Loucy (cell line): ENCODE measurements around the gene ZGRF1.

Source experiments
- EZH2phosphoT487 ChIP-seq: fragments of 200-600 bp; IDR thresholded peaks from 2 replicates; pipeline ENCODE4 v1.6.1; 2018; ENCODE audit warnings: antibody characterized with exemption, mild to moderate bottlenecking, moderate library complexity, borderline replicate concordance
- TF ChIP-seq, protein P1 (sequence below): fragments of 200-600 bp; sonication (generic); conservative IDR thresholded peaks from 2 replicates; pipeline ENCODE4 v1.5.1; 2014; ENCODE audit warnings: mild to moderate bottlenecking, antibody characterized with exemption, low read length

DNA sequence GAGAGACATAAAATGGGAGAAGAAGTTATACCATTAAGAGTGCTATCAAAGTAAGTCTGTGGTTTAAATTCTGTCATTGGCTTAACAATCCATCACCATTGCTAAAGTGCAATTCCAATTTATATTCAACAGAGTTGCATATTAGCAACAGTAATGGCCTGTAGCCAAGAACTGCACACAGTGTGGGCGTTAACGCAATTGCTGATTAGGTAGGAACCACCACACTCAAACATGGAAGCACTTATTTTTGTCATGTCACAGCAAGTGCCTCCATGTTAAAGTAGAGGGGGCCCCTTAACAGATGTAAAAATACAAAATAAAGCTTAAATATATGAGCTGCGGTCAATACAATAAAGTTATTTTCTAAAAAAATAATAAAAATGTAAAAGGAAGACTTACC is 11.1 kb upstream of the ZGRF1 start:
- TF ChIP-seq, protein P1, sequence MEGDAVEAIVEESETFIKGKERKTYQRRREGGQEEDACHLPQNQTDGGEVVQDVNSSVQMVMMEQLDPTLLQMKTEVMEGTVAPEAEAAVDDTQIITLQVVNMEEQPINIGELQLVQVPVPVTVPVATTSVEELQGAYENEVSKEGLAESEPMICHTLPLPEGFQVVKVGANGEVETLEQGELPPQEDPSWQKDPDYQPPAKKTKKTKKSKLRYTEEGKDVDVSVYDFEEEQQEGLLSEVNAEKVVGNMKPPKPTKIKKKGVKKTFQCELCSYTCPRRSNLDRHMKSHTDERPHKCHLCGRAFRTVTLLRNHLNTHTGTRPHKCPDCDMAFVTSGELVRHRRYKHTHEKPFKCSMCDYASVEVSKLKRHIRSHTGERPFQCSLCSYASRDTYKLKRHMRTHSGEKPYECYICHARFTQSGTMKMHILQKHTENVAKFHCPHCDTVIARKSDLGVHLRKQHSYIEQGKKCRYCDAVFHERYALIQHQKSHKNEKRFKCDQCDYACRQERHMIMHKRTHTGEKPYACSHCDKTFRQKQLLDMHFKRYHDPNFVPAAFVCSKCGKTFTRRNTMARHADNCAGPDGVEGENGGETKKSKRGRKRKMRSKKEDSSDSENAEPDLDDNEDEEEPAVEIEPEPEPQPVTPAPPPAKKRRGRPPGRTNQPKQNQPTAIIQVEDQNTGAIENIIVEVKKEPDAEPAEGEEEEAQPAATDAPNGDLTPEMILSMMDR: no peak
- TF ChIP-seq EZH2phosphoT487: no peak
